ENCODE results near the gene UBE2C.

The UBE2C gene

GRCh38 chr20:45863543-45864470 is 51.4 kb downstream of the UBE2C start:
- TF ChIP-seq ZFX (IDR thresholded peaks at IDR 0.05) (no peak), CTCF (conservative IDR thresholded peaks at IDR 0.05) (no peak)
- no peak overlapping the region for H3K27ac ChIP-seq

- no peak for TF ChIP-seq ZFX (IDR thresholded peaks at IDR 0.05)
- no peak for TF ChIP-seq CTCF (conservative IDR thresholded peaks at IDR 0.05)
- H3K27ac ChIP-seq, result no peak overlapping the region
Observed at GRCh38 chr20:45866454-45866853, 54.0 kb downstream of the UBE2C start.
